Smooth muscle cell (in vitro differentiated cells): ENCODE results near the gene ANKRD13A. TPM values are rescaled to one million over a fixed set of nuclear protein-coding genes. Genes with fewer than 3 reads are reported as not detected.

ENCODE experiments used
- DNase-seq: peaks from one replicate; lab custom pipeline; 2025; ENCODE audit not compliant: unreplicated experiment; lab: John Stamatoyannopoulos, UW
- H2AFZ ChIP-seq: fragments of 200-600 bp; sonication (generic); 2 replicates; pipeline ENCODE4 v1.6.0; 2016; ENCODE audit warnings: antibody characterized with exemption, low read depth, mild to moderate bottlenecking
- H3F3A ChIP-seq: fragments of 200-600 bp; sonication (generic); 2 replicates; pipeline ENCODE4 v1.6.0; 2017; ENCODE audit warnings: antibody characterized with exemption, low read depth
- H3K27ac ChIP-seq: fragments of 200-600 bp; sonication (generic); 2 replicates; pipeline ENCODE4 v1.5.1; 2016; ENCODE audit warnings: low read depth, mild to moderate bottlenecking
- H3K27me3 ChIP-seq: fragments of 200-600 bp; sonication (generic); 2 replicates; pipeline ENCODE4 v1.6.1; 2016; ENCODE audit warnings: low read depth, mild to moderate bottlenecking
- H3K36me3 ChIP-seq: fragments of 200-600 bp; sonication (generic); 2 replicates; pipeline ENCODE4 v1.5.1; 2016; ENCODE audit warnings: low read depth
- H3K4me1 ChIP-seq: fragments of 200-600 bp; sonication (generic); 2 replicates; pipeline ENCODE4 v1.5.1; 2016; ENCODE audit warnings: low read depth
- H3K4me2 ChIP-seq: fragments of 200-600 bp; sonication (generic); 2 replicates; pipeline ENCODE4 v1.6.0; 2016; ENCODE audit warnings: mild to moderate bottlenecking
- H3K4me3 ChIP-seq: fragments of 200-600 bp; sonication (generic); 2 replicates; pipeline ENCODE4 v1.5.1; 2016; ENCODE audit warnings: mild to moderate bottlenecking
- H3K79me2 ChIP-seq: fragments of 200-600 bp; sonication (generic); 2 replicates; pipeline ENCODE4 v1.6.0; 2016; ENCODE audit warnings: low read depth, mild to moderate bottlenecking
- H3K9ac ChIP-seq: fragments of 200-600 bp; sonication (generic); 2 replicates; pipeline ENCODE4 v1.6.0; 2016; ENCODE audit warnings: low read depth
- H3K9me3 ChIP-seq: fragments of 200-600 bp; sonication (generic); replicated peaks from 2 replicates; pipeline ENCODE4 v1.5.1; 2016; ENCODE audit warnings: low read depth
- H4K20me1 ChIP-seq: fragments of 200-600 bp; sonication (generic); 2 replicates; pipeline ENCODE4 v1.6.0; 2016; ENCODE audit warnings: low read depth
- CTCF ChIP-seq: fragments of 200-600 bp; sonication (generic); IDR thresholded peaks from 2 replicates; pipeline ENCODE4 v1.5.1; 2017; ENCODE audit warnings: borderline replicate concordance, mild to moderate bottlenecking, antibody characterized with exemption; ENCODE audit not compliant: insufficient read depth, poor library complexity, severe bottlenecking
- WGBS: methylation state at CpG from one replicate; pipeline ENCODE4 v1.1.7; 2016; ENCODE audit warnings: low lambda C conversion rate; 5-methylcytosine and 5-hydroxymethylcytosine counted together
- polyA plus RNA-seq: library from polyadenylated mRNA; unstranded; fragments of >200 nt; fragmentation: Nextera tagmentation; extraction: Ambion mirVana; gene quantifications from 2 replicates; pipeline ENCODE4 v1.2.1, GENCODE V29; 2016
- total RNA-seq: library from RNA; depleted of rRNA; stranded (reverse); fragments of >200 nt; gene quantifications from 2 replicates; pipeline ENCODE4 v1.2.3, GENCODE V29; 2014

Gene ANKRD13A
- total and polyA plus RNA-seq, 2 experiments from 2014 or later, result 11.6 to 31.1 TPM

GRCh38 chr12:109959411-109960093 lies 39.7 kb upstream of the ANKRD13A start:
- 97% methylated on average over 8 of the region's 8 CpGs for WGBS
- H3K27ac ChIP-seq, result no peak overlapping the region

GRCh38 chr12:109961201-109961600 lies 38.0 kb upstream of the ANKRD13A start:
- Histone ChIP-seq H3K4me3 (no peak overlapping the region), H3K36me3 (no peaks in the 10 kb centered on the region), H3K9ac (no peak overlapping the region), H3K9me3 (no peaks in the 10 kb centered on the region), H3F3A (no peaks in the 10 kb centered on the region), H3K27ac (no peak overlapping the region), H3K27me3 (no peaks in the 10 kb centered on the region), H2AFZ (no peak overlapping the region), H3K79me2 (no peaks in the 10 kb centered on the region), H3K4me1 (no peaks in the 10 kb centered on the region), H3K4me2 (no peak overlapping the region), H4K20me1 (no peaks in the 10 kb centered on the region)
- no peak for DNase-seq
- WGBS, result 92% methylated on average over 14 of the region's 14 CpGs
- no peak for TF ChIP-seq CTCF

More at GRCh38 chr12:109959411-109960093, 39.7 kb upstream of the ANKRD13A start:
- Histone ChIP-seq H3K27me3 (no peaks in the 10 kb centered on the region), H3K36me3 (no peaks in the 10 kb centered on the region), H3K9me3 (no peaks in the 10 kb centered on the region), H3K4me2 (no peak overlapping the region), H3K4me3 (no peak overlapping the region), H3K79me2 (no peaks in the 10 kb centered on the region), H3K9ac (no peak overlapping the region), H4K20me1 (no peaks in the 10 kb centered on the region), H2AFZ (no peak overlapping the region), H3K4me1 (no peaks in the 10 kb centered on the region), H3F3A (no peaks in the 10 kb centered on the region)
- no peak for DNase-seq
- no peak for TF ChIP-seq CTCF

- H3K27ac ChIP-seq, result no peak overlapping the region
- no peaks in the 10 kb centered on the region for H3K36me3 ChIP-seq
- no peak overlapping the region for H3K4me2 ChIP-seq
- no peaks in the 10 kb centered on the region for H3F3A ChIP-seq
- no peaks in the 10 kb centered on the region for H3K27me3 ChIP-seq
- TF ChIP-seq CTCF, result no peak
- H3K4me1 ChIP-seq, result no peaks in the 10 kb centered on the region
- no peak for DNase-seq
- H3K9me3 ChIP-seq, result no peaks in the 10 kb centered on the region
- 89% methylated on average over 6 of the region's 6 CpGs for WGBS
- H4K20me1 ChIP-seq, result no peaks in the 10 kb centered on the region
- H3K4me3 ChIP-seq, result no peak overlapping the region
- no peaks in the 10 kb centered on the region for H3K79me2 ChIP-seq
- no peak overlapping the region for H3K9ac ChIP-seq
- H2AFZ ChIP-seq, result no peak overlapping the region
Observed at GRCh38 chr12:109961612-109962011, 37.6 kb upstream of the ANKRD13A start.

GRCh38 chr12:109962398-109962797 lies 36.8 kb upstream of the ANKRD13A start:
- H3K36me3 ChIP-seq, result no peaks in the 10 kb centered on the region

More at GRCh38 chr12:109962398-109962797, 36.8 kb upstream of the ANKRD13A start:
- no peaks in the 10 kb centered on the region for H3K79me2 ChIP-seq
- no peak overlapping the region for H3K4me2 ChIP-seq
- no peaks in the 10 kb centered on the region for H4K20me1 ChIP-seq
- TF ChIP-seq CTCF, result no peak
- H3K9ac ChIP-seq, result no peak overlapping the region
- no peaks in the 10 kb centered on the region for H3K27me3 ChIP-seq
- WGBS, result 75% methylated on average over 3 of the region's 3 CpGs
- H2AFZ ChIP-seq, result no peak overlapping the region
- H3K27ac ChIP-seq, result no peak overlapping the region
- no peak overlapping the region for H3K4me3 ChIP-seq
- no peaks in the 10 kb centered on the region for H3F3A ChIP-seq
- H3K4me1 ChIP-seq, result no peaks in the 10 kb centered on the region
- H3K9me3 ChIP-seq, result no peaks in the 10 kb centered on the region
- DNase-seq, result no peak
